ENCODE measurements around the gene LSM2.
A peak's percentile ranks its signal among the peaks of the same experiment; 100 is the strongest.

DNA sequence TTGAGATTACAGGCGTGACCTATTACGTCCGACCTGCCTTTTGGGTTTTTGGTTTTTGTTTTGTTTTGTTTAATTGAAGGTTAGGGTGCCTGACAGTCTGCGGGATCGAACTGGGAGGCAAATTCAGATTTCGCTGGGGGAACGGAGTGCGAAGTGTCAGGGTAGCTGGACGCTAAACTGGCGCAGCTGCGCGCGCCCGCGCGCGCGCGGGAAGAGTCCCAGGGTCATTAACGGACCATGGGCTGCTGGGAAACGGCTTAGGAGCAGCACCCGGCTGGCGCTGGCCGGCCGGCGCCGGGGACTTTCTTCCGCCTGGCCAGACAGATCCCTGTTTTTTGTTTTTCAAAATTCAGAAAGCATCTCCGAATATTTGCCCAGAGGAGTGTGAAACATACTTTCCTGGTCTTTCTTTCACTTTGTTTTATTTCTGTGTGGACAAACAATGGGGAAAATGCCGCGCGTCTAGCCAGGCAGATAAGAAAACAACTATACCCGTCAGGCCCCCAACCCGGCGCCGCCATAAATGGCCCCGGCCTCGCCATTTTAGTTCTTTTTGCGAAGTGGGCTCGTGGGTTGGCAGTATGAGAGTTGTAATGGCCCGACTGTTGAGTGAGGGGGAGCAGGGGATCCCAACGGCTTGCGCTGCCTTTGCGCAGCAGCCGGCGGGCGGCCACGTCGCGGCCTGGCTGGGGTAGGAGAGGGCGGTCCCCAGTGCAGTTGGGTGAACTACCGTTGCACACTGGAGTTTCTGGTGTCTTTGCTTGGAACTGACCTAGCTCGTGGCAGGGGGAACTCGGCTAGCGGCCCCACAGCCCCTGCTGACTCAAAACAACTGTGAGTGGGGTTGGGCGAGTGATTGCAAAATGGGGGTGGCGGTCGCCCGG is 27.8 kb upstream of the LSM2 start:
- TF ChIP-seq, protein P1, sequence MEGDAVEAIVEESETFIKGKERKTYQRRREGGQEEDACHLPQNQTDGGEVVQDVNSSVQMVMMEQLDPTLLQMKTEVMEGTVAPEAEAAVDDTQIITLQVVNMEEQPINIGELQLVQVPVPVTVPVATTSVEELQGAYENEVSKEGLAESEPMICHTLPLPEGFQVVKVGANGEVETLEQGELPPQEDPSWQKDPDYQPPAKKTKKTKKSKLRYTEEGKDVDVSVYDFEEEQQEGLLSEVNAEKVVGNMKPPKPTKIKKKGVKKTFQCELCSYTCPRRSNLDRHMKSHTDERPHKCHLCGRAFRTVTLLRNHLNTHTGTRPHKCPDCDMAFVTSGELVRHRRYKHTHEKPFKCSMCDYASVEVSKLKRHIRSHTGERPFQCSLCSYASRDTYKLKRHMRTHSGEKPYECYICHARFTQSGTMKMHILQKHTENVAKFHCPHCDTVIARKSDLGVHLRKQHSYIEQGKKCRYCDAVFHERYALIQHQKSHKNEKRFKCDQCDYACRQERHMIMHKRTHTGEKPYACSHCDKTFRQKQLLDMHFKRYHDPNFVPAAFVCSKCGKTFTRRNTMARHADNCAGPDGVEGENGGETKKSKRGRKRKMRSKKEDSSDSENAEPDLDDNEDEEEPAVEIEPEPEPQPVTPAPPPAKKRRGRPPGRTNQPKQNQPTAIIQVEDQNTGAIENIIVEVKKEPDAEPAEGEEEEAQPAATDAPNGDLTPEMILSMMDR (IDR thresholded peaks at IDR 0.05), result no peak
- TF ChIP-seq POLR2AphosphoS5 (IDR thresholded peaks at IDR 0.05), result peak in 2 of 3 donors; percentile 53 to 84
